HCT116 (cell line): ENCODE results near the gene KIAA1671.

Experiments
- CEBPB ChIP-seq: IDR thresholded peaks from 2 replicates; pipeline ENCODE4 v1.6.1; 2012; ENCODE audit warnings: low read depth
- CTCF ChIP-seq, 3 experiments: fragments of 200-600 bp in 1 of 3; sonication (generic) in 1 of 3; IDR thresholded peaks in 2 of 3; conservative IDR thresholded peaks in 1 of 3; 2 replicates each; pipeline ENCODE4 v1.5.1; 2012 to 2017; ENCODE audit warnings: low read depth in 2 of 3, low read length in 2 of 3, antibody characterized with exemption in 1 of 3, borderline replicate concordance in 1 of 3, control low read depth in 1 of 3, mild to moderate bottlenecking in 1 of 3, mixed read lengths in 1 of 3, mixed run types in 1 of 3, moderate library complexity in 1 of 3; ENCODE audit not compliant: insufficient read depth in 1 of 3
- EZH2 ChIP-seq: fragments of 200-600 bp; sonication (generic); IDR thresholded peaks from 2 replicates; pipeline ENCODE4 v1.6.1; 2017; ENCODE audit warnings: antibody characterized with exemption, mixed run types
- JUND ChIP-seq: IDR thresholded peaks from 2 replicates; pipeline ENCODE4 v1.6.1; 2012
- MAX ChIP-seq: IDR thresholded peaks from 2 replicates; pipeline ENCODE4 v1.6.1; 2012
- POLR2A ChIP-seq: IDR thresholded peaks from 2 replicates; pipeline ENCODE4 v1.7.0; 2011; ENCODE audit warnings: borderline replicate concordance; ENCODE audit not compliant: insufficient read depth, insufficient read length; ENCODE audit errors: extremely low read depth
- POLR2AphosphoS5 ChIP-seq: IDR thresholded peaks from 2 replicates; pipeline ENCODE4 v1.6.1; 2011; ENCODE audit warnings: mild to moderate bottlenecking, low read depth, low read length, moderate library complexity
- REST ChIP-seq: IDR thresholded peaks from 2 replicates; pipeline ENCODE4 v1.6.1; 2012; ENCODE audit warnings: low read depth
- SP1 ChIP-seq: IDR thresholded peaks from 2 replicates; pipeline ENCODE4 v1.6.1; 2012; ENCODE audit warnings: low read depth
- ZNF274 ChIP-seq: fragments of 200-500 bp; sonication (Bioruptor generic); IDR thresholded peaks from 2 replicates; pipeline ENCODE4 v1.6.1; 2014; ENCODE audit warnings: mild to moderate bottlenecking, low read depth, low read length, inconsistent platforms

- TF ChIP-seq CTCF (IDR thresholded peaks at IDR 0.05 in 2 of 3, conservative IDR thresholded peaks at IDR 0.05 in 1 of 3; ENCODE audit: borderline replicate concordance in 1 of 3, insufficient read depth in 1 of 3, low read depth in 2 of 3, low read length in 2 of 3) (no peak), SP1 (no peak), POLR2AphosphoS5 (no peak), POLR2A (no peak), JUND (no peak), EZH2 (no peak), ZNF274 (no peak), MAX (no peak), CEBPB (no peak), REST (no peak)
Measured at GRCh38 chr22:25203082-25203481, 250.6 kb downstream of the KIAA1671 start.
